Hematopoietic multipotent progenitor cell treated with erythropoietin and hydrocortisone succinate and interleukin-3 and kit ligand, for 17 days (in vitro differentiated cells): ENCODE results near the gene ST8SIA2.

ENCODE experiments used
- DNase-seq: peaks from one replicate; pipeline ENCODE4 v3.0.0-alpha.2; 2015; ENCODE audit warnings: low spot score

The ST8SIA2 gene

DNA sequence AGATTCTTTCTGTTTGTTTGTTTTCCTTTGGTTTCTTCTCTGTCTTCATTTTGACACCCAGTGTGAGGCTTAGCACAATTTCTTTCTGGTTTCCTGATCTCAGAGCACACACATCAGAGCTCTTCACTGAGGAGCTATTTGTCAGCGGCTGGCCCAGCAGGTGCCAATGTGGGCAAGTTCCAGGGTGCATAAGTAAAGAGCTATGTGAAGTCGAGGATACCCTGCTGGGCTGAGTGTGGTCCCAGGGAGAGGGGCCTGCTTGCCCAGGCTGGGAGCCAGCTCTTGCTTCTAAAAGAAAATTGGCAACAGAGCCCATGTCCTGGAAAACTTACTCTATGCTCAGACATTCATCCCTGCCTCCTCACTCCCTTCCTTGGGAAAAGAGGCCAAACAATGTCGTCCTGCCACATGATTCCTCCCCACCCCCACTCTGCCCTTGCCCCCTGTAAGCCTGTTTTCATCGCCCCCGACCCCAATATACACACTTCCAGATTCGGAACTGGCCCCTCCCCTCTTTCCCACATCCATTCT is 101.2 kb downstream of the ST8SIA2 start:
- no peak for DNase-seq

DNA sequence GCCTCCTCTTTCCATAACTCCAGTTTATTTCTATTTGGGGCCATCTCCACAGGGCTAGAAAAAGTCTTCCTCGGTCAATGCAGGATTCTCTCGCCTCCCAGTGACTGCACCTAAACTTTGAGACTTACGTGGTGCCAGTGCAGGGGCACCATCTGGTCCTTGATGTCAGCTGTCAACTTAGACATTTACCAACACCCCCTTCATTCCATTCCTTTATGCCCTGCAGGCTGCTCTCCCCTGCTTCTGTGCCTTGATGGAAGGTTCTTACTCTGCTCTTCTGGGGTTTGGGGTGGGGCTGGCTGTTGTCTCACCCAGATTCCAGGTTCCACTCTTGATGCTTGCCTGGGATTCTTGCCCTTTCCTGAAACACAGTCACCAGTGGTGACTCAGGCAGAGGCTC is 101.8 kb downstream of the ST8SIA2 start:
- DNase-seq = no peak

DNA sequence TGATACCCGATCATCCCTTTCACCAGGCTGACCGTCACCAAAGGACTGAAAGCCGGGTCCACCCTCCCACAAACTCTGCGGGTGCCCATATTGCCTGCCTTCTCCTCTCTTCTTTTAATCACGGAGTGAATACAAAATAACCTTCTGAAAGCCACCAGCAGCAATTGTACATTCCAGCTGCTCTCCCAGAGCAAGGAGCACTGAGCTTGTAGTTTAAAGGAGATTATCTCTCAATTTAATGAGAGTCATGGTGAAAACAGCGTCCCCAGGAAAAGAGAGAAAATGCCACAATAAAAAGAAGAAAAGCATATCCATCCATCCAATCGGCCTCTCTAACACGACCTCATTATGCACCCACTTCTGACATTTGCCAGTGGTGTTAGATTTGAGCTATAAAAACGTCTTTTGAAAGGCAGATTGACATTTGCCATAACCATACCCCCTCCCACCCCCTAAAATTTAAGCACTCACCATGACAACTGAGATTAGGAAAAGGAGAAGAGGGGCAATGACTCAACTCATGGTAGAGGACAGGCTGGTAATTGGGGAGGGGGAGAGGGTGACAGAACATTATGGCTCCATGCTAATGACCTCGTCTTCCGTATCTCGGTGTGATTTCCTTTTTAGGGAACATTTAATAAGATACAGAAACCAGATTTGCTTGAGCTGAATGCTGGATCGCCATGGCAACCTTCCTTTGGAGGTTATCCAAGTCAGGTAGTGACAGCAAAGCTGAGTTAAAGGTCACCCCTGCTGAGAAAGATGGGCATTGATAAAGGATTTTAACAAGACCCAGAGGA is 106.2 kb downstream of the ST8SIA2 start:
- no peak for DNase-seq

DNA sequence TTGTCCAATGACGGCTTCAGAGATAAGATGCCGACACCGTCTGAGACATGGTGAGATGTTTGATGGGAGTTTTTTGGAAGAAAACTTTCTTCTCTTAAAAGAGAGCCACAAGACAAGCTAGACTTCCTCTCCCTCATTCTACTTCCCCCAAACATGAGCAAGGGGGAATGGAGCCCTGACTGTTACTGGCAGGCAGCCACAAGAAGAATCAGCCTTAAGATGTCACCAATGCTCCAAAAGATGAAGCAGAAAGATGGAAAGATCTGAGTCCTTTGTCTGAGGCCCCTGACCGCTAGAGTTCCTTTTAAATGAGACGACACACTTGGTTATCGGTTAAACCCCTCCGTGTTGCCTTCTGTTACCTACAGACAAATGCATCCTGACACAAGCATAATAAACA is 108.7 kb downstream of the ST8SIA2 start:
- no peak for DNase-seq

DNA sequence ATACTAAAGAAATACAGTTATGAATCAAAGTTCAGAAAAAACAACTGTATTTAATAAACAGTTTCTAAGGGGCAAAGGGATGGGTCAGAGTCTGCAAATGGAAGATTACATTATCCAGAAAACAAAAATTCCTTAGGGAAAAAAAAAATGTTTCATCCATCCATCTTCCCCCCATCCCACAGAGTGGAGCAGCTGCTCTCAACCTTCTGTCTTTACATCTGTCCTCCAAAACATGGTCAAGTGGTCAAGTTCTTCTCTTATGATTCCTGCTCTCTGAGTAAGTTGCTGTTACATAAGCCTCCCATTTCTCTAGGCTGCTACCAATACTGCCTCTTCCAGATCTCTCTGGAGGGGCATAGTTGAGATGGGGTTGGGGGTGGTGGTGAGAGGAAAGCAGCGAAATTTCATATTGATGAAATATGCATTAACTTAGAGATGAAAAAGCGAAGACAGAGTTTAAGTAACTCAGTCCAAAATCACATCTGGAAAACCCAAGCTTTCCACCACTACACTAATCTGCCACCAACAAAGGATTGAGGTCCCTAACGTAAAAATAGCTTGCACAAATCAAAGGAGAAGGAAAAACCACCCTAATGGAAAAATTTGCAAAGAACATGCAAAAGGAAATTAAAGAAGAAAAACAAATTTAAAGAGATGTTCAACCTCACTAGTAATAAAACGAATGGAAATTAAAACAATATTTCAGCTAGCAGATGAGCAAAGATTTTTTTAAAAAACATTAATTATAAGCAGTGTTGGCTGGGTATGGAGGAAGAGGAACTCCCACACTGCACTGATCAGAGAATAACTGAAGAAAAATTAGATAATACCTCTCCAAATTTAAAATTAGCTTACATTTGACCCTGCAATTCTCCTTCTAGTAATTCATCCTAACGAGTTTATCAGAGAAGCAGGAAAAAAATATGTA is 109.5 kb downstream of the ST8SIA2 start:
- no peak for DNase-seq

DNA sequence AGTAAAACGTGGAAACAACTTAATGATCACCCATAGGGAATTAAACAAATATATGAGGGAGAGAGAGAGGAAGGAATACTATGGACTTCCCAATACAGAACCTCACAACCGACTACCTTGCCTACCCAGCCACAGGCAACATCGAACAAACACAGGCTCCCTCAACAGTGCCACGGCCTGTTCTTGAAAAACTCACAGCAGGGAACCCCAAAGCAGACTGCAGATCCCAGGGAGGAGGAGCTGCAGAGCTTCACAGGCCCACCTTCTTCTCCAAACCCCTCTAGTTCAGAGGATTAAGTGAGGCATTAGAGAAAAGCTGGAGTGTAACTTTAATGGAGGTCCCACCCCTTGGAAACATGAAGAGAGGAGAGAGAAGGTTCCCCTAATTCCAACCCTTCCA is 110.2 kb downstream of the ST8SIA2 start:
- DNase-seq = no peak

DNA sequence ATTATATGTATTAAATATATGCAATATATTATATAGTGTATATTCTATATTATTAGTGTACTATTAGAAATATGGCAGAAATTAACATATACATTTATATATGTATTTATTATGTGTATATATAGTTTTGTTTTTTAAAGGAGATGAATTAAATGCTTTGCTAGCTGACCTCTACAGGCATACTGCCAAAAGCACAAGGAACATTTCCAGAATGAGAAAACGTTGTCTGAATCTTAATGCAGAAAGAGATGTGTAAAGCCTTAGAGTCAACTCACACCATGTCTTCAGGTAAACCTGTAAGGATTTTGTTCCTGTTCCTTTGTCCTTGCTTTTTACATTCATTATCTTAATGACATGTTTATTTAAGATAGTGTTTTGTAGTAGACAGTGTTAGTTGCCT is 111.9 kb downstream of the ST8SIA2 start:
- no peak for DNase-seq

DNA sequence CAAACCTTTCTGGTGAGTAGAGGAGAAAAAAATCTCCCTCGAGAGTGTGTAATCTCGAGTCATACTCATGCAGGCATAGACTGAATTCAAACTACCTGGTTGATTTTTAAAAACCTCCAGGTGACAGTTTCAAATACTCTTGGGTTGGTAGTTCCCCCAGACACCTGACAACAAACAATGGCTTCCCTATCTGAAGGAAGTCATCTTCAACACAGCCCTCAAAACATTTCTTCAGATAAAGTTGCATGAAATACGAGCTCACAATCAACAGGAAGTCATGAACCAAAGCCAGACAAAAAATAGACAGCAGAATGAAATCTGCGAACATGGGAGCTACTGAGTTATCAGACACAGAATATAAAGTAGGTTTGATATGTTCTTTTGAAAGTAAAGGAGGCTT is 112.8 kb downstream of the ST8SIA2 start:
- DNase-seq = no peak

DNA sequence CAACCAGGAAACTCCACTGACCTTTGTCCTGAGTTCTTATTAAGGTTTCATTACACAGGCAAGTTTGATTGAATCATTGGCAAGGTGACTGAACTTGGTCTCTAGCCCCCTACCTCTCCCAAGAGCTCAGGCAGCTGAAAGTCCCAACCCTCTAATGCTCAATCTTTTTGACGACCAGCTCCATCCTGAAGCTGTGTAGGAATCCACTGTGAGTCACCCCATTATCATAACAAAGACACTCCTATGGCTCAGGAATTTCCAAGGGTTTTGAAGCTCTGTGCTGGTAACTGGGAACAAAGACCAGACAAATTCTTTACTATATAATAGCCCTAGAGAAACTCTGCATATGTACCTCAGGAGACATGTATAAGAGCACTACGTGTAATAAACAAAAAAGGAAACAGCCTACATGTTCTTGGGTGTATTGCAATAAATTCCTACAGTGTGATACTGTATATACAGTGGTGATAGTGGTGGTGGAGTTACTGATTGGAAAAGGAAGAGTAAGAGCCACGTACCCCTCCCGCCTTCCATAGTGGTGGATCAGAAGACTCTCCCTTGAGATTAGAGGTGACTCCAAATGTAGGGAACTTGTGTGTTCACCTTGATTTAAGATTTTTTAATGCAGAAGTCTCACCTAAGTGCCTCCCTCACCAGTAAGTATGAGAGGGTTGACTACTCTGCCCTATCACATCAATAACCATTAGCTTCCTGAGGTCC is 116.6 kb downstream of the ST8SIA2 start:
- DNase-seq = no peak
